GM21619 (cell line): ENCODE measurements around the gene GRM4.

ENCODE experiments used
- ATAC-seq: cut with Tn5 transposase; IDR thresholded peaks from one replicate; pipeline ENCODE4 v1.9.1; 2021; ENCODE audit not compliant: unreplicated experiment

The GRM4 gene

DNA sequence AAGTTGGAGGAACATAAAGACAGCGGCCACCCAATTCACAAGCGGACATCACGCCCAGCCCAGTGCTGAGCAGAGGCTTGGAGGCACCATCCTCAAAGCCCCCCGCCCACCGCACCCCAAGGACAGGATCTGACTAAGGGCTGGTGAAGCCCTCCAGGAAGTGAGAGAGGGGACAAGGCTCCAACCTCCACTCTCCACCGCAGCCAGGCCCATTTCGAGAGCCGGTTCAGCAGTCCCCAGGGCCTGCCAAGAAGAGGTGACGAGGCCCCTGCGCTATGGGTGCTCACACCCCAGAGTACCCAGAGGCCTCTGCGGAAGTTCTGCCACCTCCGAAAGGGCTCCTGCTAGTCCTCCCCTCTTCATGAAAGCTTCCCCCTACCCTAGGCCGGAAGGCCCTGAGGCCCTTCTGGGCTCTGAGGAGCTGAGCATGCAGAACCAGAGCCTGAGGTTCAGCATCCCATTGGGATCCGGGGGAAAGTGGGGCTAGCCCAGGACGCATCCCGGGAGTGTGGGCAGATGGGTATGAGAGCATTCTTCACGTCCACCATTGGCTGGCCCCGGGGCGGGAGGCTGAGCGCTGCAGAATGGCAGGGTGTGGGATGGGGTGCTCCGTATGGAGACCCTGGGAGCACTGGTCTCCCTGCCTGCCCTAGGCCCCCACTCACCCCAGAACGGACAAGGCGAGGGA, 2.5 kb downstream of the GRM4 start:
- ATAC-seq, result no peak

DNA sequence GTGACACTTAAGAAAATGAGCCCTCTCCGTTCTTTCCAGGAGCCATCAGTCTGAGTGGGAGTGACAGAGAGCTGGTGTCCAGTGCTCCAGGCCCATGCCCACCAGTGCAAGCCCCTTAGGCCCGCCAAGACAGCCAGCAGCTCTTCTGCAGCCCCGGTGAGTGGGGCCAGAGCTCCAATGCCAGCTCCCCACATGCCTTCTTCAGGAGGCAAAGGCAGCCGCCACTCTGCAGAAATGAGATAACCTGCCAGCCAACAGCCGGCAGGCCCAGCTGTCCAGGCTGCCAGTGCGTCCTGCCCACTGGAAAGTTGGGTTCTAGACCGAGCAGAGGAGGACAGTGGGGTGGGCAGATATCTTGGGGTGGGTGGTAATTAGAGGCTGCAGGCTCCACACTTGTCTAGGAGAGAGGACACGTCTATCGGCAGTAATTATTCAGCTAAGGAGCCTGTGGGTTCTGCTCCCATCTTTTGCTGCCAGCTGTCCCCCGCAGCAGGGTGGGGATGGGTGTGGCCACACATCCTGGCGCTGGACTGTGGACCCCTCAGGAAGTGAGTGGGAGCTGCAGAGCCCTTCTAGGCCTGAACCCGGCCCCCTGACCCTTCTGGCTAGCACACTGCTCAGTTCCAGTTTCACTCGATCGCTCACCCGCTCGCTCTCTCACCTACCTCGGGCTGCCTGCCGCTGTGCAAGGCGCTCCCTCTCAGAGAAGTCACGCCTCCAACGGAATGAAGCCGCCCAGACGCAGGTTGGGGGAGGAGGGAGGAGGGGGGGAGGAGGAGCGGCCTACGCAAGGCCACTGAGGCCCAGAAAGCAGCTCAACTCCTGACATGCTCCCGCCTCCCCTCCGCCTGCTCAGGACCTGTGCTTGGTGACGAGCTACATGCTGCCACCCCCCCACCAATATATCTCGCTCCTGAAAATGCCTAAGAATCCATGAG, 3.6 kb downstream of the GRM4 start:
- no peak for ATAC-seq

DNA sequence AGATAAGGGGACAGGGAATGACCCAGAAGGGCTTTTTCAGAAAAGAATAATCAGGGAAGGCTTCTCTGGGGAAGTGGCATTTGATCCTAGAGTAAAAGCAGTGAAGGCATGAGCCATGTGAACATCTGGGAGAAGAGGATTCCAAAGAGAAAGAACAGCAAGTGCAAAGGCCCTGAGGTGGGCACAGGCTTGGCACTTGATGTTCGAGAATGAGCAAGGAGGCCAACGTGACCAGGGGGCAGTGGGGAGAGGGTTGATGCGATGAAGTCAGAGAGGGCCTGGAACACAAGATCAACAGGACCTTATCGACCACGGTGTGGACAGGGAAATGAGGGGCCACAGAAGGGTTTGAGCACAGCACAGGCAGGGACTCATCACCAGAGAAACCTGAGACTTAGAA, 5.8 kb downstream of the GRM4 start:
- no peak for ATAC-seq

DNA sequence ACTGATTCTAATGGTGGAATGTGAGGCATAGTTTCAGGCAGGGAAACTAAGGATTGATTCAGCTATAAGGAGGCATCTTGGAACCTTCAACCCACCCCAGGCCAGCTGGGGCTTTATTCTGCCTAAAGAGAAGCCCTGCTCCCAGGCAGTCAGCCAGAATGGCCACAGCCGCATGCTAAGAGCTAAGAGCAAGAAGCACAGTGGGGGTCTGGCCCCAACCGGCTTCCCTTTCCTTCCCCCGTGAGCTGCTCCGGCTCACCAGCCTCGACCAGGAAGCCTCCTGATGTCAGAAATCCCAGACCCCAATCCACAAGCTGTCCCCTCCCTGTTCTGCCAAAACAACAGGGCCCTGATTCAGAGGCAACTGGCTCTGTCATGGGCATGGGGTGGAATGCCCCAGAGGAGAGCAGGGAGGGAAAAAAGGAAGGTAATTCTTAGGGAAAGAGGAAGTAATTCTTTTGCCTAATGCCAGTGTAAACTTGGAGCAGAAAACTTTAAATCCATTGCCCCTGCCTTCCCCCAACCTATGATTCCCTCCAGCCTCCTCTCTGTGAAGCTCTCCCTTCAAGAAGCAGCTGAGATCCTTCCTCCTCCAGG, 6.9 kb downstream of the GRM4 start:
- no peak for ATAC-seq

DNA sequence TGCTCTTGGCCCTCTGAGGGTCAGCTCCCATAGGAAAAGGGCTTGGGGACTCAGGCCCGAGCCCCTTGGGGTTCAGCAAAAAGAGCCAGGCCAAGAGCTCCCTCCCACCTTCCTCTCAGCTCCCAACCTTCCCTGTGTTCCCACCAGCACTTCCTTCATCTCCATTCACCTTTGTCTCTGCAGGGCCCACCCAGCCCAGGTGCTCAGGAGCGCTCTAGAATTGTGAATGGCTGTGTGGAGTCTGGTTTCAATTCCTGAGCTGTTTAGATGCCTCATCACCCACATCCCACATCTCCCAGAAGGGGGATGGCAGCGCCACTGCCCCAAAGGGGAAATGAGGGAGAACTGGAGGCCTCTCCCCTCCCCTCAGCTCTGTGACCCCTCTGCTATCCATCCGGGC, 7.7 kb downstream of the GRM4 start:
- no peak for ATAC-seq

- no peak for ATAC-seq
Measured at GRCh38 chr6:34135541-34135940, 10.3 kb downstream of the GRM4 start.

DNA sequence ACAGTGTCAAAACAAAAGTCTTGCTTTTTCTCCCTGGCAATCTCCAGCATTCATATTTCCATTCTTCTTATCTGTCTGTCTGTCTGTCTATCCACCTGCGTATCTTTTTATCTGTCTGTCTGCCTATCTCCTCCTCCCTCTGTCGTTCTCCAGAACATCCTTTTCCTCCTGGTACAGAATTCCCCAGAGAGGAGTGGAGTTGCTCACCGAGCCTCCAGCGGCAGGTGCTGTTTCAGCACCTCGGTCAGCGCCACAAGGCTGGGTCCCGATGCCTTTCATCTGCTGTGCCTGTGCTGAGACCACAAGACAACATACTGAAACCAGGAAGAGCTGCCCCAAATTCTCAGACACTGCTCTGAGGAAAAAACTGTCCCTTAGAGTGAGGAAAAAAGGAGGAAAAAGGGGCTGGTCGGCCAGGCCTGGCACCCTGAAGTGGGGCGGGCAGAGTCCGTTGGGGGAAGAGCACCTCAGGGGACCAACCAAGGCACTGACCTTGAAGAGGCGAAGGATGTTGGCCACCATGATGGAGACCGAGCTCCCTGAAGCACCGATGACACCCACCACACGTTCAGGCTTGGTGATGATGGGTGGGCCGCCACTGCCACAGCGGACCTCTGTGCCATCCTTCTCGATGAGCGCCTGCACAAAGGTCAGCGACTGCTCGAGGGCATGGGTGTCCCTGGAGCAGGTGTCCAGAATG, 13.3 kb downstream of the GRM4 start:
- no peak for ATAC-seq

DNA sequence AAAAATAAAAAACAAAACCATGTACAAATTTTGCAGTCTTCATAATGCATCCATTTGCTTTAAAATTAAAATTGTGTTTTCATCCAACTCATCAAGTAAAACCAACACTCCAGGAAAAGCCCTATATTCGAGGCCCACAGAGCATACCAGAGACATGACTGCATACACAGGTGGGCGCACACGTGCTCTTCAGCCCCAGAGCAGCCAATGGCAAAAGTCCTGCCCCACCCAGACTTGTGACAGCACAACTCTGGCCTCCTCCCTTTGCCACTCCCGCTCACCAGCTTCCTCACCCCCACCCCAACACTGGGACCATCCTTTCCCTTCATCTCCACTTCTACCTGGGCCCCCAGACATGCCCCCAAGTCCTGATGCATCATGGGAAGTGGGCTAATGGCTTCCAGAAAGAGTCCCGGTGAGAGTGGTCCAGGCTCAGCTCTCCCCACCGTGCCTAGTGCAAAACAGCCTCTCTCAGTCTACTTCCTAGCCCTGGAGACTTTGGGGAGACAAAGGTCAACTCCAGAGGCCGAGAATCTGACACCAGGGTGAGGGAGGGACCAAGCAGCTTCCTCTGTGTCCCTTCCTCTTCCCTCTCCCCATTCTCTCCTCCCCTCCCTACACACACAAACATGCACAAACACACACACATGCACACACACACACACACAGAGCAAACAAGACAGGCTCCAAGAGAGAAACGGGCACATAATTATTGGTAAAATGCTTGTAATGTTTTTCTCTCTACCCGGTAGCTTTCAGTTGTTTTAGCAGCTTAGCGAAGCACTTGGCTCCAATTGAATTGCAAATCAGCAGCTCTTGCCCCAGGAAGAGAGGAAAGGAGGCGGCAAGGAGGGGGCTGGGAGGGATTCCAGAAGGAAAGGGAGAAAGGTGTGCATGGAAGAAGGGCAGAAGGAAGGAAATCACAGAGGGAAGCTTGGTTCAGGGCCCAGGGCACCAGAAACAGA, 14.3 kb downstream of the GRM4 start:
- no peak for ATAC-seq

DNA sequence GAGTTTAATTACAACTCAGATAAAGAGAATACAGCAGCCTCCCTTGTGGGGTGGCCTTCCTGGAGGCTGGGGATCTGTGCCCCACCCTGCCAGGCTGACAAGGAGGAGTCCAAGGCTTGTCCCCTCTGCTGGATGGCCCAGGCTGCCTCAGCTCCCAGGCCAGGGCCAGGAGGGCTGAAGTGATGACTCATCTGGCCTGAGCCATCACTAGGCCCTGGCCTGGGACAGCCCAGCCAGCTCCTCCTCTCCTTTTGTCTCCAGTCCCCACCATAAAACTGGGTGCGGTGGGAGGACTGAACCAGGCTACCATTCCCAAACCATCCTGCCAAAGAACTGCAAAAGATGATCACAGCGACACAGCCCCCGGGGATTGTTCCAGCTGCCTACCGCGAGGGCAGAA, 15.0 kb downstream of the GRM4 start:
- ATAC-seq, result no peak

DNA sequence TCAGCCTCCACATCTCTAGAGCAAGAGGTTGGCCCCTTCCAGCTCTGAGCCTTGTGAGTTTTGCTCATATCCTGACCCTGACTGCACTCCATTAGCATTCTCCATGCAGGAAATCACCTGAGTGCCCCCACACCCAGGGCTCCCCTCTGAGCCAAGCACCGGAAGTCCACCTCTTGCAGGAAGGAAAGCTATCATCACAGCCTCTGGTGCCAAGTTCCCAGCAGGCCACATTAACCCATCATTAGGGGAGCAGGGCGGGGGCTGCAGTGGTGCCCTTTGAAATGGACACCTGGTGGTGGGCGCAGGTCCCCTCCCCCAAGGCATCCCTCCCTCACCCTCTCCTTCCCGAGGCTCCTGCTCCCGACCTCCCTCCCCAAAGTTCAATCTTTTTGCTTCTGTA, 16.1 kb downstream of the GRM4 start:
- no peak for ATAC-seq

DNA sequence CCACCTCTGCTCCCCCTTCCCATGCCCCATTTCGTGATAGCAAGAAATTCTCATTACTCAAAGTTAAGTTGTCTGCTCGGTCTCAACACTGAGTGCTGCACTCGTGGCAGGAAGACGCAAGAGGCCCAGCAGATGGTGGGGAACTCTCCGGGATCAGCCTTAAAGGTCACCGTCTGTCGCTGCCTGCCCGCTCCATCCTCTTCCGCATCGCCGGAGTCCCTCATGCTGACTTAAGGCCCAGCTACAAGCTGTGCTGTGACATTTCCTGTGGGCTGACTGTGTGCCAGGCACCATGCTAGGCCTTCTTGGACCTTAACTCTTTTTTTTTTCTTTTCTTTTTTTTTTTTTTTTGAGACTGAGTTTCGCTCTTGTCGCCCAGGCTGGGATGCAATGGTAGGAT, 17.8 kb downstream of the GRM4 start:
- no peak for ATAC-seq

GRCh38 chr6:34126419-34126818, 19.5 kb downstream of the GRM4 start:
- ATAC-seq, result no peak

GRCh38 chr6:34125939-34126338, 19.9 kb downstream of the GRM4 start:
- no peak for ATAC-seq

GRCh38 chr6:34120953-34121675, 24.8 kb downstream of the GRM4 start:
- no peak for ATAC-seq

DNA sequence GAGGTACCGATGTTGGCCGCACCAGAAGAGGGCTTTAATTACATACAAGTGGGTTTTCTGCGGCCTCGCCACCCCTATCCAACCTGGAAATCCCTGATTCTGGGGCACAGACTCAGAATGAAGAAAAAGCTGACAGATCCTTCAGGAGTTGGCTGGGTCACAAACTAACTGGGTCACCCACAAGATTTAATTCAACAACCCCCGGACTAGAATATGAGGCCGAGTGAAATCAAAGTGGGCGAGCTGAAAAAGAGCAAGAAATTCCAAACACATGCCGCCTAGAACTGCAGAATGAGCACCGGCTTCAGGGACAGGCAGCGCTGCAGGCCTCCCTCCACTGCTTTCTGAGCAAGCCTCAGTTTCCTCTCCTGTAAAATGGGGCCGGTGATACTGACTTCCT, 30.0 kb downstream of the GRM4 start:
- no peak for ATAC-seq

DNA sequence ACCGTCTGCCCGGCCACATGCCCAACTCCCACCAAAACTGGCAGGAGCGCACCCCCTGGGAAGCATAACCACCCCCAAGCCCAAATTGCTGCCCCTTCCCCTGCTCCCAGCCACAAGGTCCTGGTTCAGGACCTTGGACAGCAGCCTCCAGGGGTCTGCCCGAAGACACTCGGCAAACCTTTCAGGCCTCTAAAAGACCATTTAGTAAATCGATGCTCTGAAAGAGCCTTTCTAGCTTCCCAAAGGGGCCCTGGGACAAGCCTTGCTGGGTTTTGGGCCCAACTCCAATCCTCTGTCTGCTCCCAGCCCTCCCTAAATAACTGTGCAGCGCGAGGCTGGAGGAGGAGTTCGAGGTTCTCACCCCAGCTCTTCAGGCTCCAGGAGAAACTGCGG, 30.5 kb downstream of the GRM4 start:
- no peak for ATAC-seq

GRCh38 chr6:34114695-34115402, 31.0 kb downstream of the GRM4 start:
- no peak for ATAC-seq

GRCh38 chr6:34113532-34113931, 32.4 kb downstream of the GRM4 start:
- ATAC-seq, result no peak

GRCh38 chr6:34112126-34112525, 33.8 kb downstream of the GRM4 start:
- no peak for ATAC-seq
